Stimulated activated CD8-positive, alpha-beta memory T cell treated with anti-CD3 and anti-CD28 coated beads, Interleukin-15, amount 100 ng/mL, for 4 hours (primary cell): ENCODE results near the gene STRN3.

Experiments
- DNase-seq, 2 donors: peaks; one replicate each; pipeline ENCODE4 v3.0.0-alpha.2; 2020; ENCODE audit warnings: low read depth in 2 of 2

The STRN3 gene

GRCh38 chr14:30873308-30874119 is 152.7 kb downstream of the STRN3 start:
- no peak for DNase-seq

GRCh38 chr14:30872602-30873001 is 153.6 kb downstream of the STRN3 start:
- DNase-seq, result no peak

GRCh38 chr14:30869551-30870155 is 156.5 kb downstream of the STRN3 start:
- no peak for DNase-seq

GRCh38 chr14:30868736-30869135 is 157.4 kb downstream of the STRN3 start:
- DNase-seq, result no peak

- no peak for DNase-seq
Measured at GRCh38 chr14:30864934-30865333, 161.2 kb downstream of the STRN3 start.

GRCh38 chr14:30861200-30861599 is 165.0 kb downstream of the STRN3 start:
- no peak for DNase-seq

GRCh38 chr14:30855345-30856037 is 170.7 kb downstream of the STRN3 start:
- no peak for DNase-seq

GRCh38 chr14:30854492-30854891 is 171.7 kb downstream of the STRN3 start:
- DNase-seq, result no peak

GRCh38 chr14:30853946-30854345 is 172.2 kb downstream of the STRN3 start:
- no peak for DNase-seq

- no peak for DNase-seq
Measured at GRCh38 chr14:30849983-30850382, 176.2 kb downstream of the STRN3 start.

GRCh38 chr14:30849354-30849753 is 176.8 kb downstream of the STRN3 start:
- DNase-seq, result no peak

- no peak for DNase-seq
Measured at GRCh38 chr14:30848449-30849240, 177.5 kb downstream of the STRN3 start.
